SU-DHL-6 (cell line): Measurements from ENCODE around the gene MEGF10.

Source experiments
- H2AFZ ChIP-seq: fragments of 200-600 bp; sonication (generic); 2 replicates; pipeline ENCODE4 v1.6.1; 2014; ENCODE audit warnings: low read depth, mild to moderate bottlenecking, moderate library complexity, mixed read lengths, antibody characterized with exemption, low read length; ENCODE audit not compliant: severe bottlenecking
- H3F3A ChIP-seq: fragments of 200-600 bp; shearing (Covaris generic); 2 replicates; pipeline ENCODE4 v1.6.0; 2016; ENCODE audit warnings: antibody characterized with exemption, mild to moderate bottlenecking; ENCODE audit not compliant: insufficient read depth
- H3K27ac ChIP-seq: fragments of 200-600 bp; sonication (generic); 2 replicates; pipeline ENCODE4 v1.5.1; 2016; ENCODE audit warnings: low read depth, mild to moderate bottlenecking, low read length, moderate library complexity, mixed read lengths
- H3K27me3 ChIP-seq: fragments of 200-600 bp; sonication (generic), shearing (Covaris generic); 2 replicates; pipeline ENCODE4 v1.6.0; 2014; ENCODE audit warnings: mild to moderate bottlenecking, low read length
- H3K36me3 ChIP-seq: fragments of 200-600 bp; sonication (generic); 2 replicates; pipeline ENCODE4 v1.6.1; 2014; ENCODE audit warnings: mild to moderate bottlenecking, low read length, mixed read lengths
- H3K4me2 ChIP-seq: fragments of 300-600, 200-600 bp; shearing (Covaris generic), sonication (generic); 2 replicates; pipeline ENCODE4 v1.6.0; 2014; ENCODE audit warnings: low read length, low read depth, mild to moderate bottlenecking; ENCODE audit not compliant: poor library complexity, severe bottlenecking
- H3K4me3 ChIP-seq: fragments of 200-600 bp; sonication (generic); 2 replicates; pipeline ENCODE4 v1.5.1; 2014; ENCODE audit warnings: antibody characterized with exemption, low read length, mild to moderate bottlenecking, mixed read lengths; ENCODE audit not compliant: insufficient read depth, poor library complexity, severe bottlenecking
- H3K79me2 ChIP-seq: fragments of 200-600 bp; sonication (generic); 2 replicates; pipeline ENCODE4 v1.6.1; 2014; ENCODE audit warnings: mild to moderate bottlenecking, low read length, moderate library complexity; ENCODE audit not compliant: insufficient read depth
- H3K9ac ChIP-seq: fragments of 200-600 bp; sonication (generic); 2 replicates; pipeline ENCODE4 v1.7.0; 2014; ENCODE audit warnings: mild to moderate bottlenecking, low read length
- H3K9me2 ChIP-seq: fragments of 200-600 bp; sonication (generic); replicated peaks from 2 replicates; pipeline ENCODE4 v1.6.1; 2014; ENCODE audit warnings: low read length; ENCODE audit not compliant: insufficient read depth
- H3K9me3 ChIP-seq: fragments of 200-600 bp; sonication (generic); 2 replicates; pipeline ENCODE4 v1.6.1; 2014; ENCODE audit warnings: low read length, mixed read lengths; ENCODE audit not compliant: insufficient read depth
- H4K20me1 ChIP-seq: fragments of 200-600 bp; sonication (generic); 2 replicates; pipeline ENCODE4 v1.6.1; 2014; ENCODE audit warnings: low read depth, mild to moderate bottlenecking, antibody characterized with exemption, low read length, moderate library complexity, mixed read lengths
- CTCF ChIP-seq: fragments of 200-600 bp; sonication (generic); IDR thresholded peaks from one replicate; pipeline ENCODE4 v1.5.1; 2017; ENCODE audit warnings: antibody characterized with exemption, mild to moderate bottlenecking, low read length, moderate library complexity; ENCODE audit not compliant: insufficient read depth, poor library complexity, severe bottlenecking
- EZH2phosphoT487 ChIP-seq: fragments of 200-600 bp; sonication (generic), shearing (Covaris generic); conservative IDR thresholded peaks from 2 replicates; pipeline ENCODE4 v1.6.1; 2018; ENCODE audit warnings: mild to moderate bottlenecking, antibody characterized with exemption, low read length, moderate library complexity, mixed read lengths

MEGF10 gene

DNA sequence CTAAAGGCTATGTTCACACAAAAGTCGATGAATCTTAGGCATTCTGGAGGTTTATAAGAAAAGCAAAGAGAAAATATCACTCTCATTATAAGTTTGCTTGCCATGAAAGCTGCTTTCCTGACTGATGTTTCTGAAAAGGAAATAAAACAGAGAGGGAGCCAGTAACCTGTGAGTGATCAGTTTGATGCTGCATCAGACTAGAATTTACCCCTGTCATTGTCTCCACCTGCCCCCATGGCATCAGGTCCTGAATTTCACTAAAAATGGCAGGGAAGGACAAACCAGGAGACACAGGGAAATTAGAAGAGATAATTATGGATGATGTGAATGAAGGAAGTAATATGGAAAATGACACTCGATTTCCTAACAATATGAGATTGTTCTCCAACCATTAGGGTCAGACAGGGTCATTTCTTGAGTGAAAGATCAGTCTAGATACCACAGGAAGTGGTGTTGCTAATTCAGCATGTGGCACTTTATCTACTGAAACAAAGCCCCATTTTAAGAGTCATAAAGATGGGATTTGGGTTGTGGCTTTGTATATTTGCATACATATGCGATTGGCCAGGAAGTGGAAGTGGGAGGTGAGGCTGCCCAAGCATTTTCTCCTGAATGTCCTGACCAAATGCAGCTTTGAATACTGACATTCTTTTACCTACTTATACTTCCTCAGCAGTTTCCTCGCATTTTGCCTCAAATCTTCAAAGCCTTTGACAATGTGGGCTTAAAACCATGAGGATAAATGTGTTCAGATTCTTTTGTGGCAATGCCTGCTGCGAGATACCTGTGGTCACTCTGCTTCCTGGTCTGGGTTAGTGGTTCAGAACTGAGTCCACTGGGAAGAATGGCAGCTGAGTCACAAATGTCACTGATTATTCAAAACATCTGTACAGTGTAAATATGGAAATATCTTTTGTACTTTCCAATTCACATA lies 29.7 kb downstream of the MEGF10 start:
- H2AFZ ChIP-seq = no peak overlapping the region

GRCh38 chr5:127321465-127321864 lies 30.9 kb downstream of the MEGF10 start:
- Histone ChIP-seq H3K9me3 (no peaks in the 10 kb centered on the region), H3K36me3 (no peaks in the 10 kb centered on the region), H3K27me3 (no peaks in the 10 kb centered on the region), H3K4me2 (no peak overlapping the region), H2AFZ (no peak overlapping the region), H3F3A (no peaks in the 10 kb centered on the region), H3K9ac (no peak overlapping the region), H3K4me3 (no peak overlapping the region), H3K9me2 (no peaks in the 10 kb centered on the region), H3K27ac (no peak overlapping the region), H3K79me2 (no peaks in the 10 kb centered on the region), H4K20me1 (no peaks in the 10 kb centered on the region)
- TF ChIP-seq EZH2phosphoT487 (no peak), CTCF (no peak)

More for the DNA sequence above, 29.7 kb downstream of the MEGF10 start:
- Histone ChIP-seq H3K4me2 (peak overlapping the region; percentile 26), H3K9me3 (no peaks in the 10 kb centered on the region), H3K36me3 (no peaks in the 10 kb centered on the region), H3K79me2 (no peaks in the 10 kb centered on the region), H3K9ac (no peak overlapping the region), H3K9me2 (no peaks in the 10 kb centered on the region), H4K20me1 (no peaks in the 10 kb centered on the region), H3K27ac (no peak overlapping the region), H3K4me3 (no peak overlapping the region), H3K27me3 (no peaks in the 10 kb centered on the region), H3F3A (no peaks in the 10 kb centered on the region)
- no peak for TF ChIP-seq CTCF
- TF ChIP-seq EZH2phosphoT487 = no peak

- no peak overlapping the region for H2AFZ ChIP-seq
- H4K20me1 ChIP-seq = no peaks in the 10 kb centered on the region
- H3F3A ChIP-seq = no peaks in the 10 kb centered on the region
- no peaks in the 10 kb centered on the region for H3K36me3 ChIP-seq
- no peak overlapping the region for H3K4me2 ChIP-seq
- no peak overlapping the region for H3K4me3 ChIP-seq
- H3K79me2 ChIP-seq = no peaks in the 10 kb centered on the region
- no peak overlapping the region for H3K9ac ChIP-seq
- H3K27ac ChIP-seq = no peak overlapping the region
- H3K27me3 ChIP-seq = no peaks in the 10 kb centered on the region
- no peaks in the 10 kb centered on the region for H3K9me3 ChIP-seq
- H3K9me2 ChIP-seq = no peaks in the 10 kb centered on the region
- TF ChIP-seq CTCF = no peak
- no peak for TF ChIP-seq EZH2phosphoT487
These were observed 31.8 kb downstream of the MEGF10 start for GRCh38 chr5:127322403-127322802.
